DND-41 (cell line): Measurements from ENCODE around the gene ANKS1A.

Source experiments
- ATAC-seq: fragments of 200-7000 bp; cut with Tn5 transposase; 3 replicates; pipeline ENCODE4 v1.9.1; 2021; ENCODE audit warnings: low read depth; ENCODE audit not compliant: insufficient read depth
- DNase-seq: peaks from one replicate; pipeline ENCODE4 v3.0.0-alpha.2; 2020
- H2AFZ ChIP-seq: 2 replicates; pipeline ENCODE4 v1.6.0; 2012; ENCODE audit warnings: low read depth, low read length
- H3K27ac ChIP-seq: 2 replicates; pipeline ENCODE4 v1.5.1; 2012; ENCODE audit warnings: low read length, inconsistent platforms
- H3K27me3 ChIP-seq: fragments of 200-600 bp; sonication (generic); 2 replicates; pipeline ENCODE4 v1.6.0; 2012; ENCODE audit warnings: low read length, mild to moderate bottlenecking, inconsistent platforms; ENCODE audit not compliant: insufficient read depth, poor library complexity
- H3K36me3 ChIP-seq: 2 replicates; pipeline ENCODE4 v1.5.1; 2012; ENCODE audit warnings: low read length, inconsistent platforms; ENCODE audit not compliant: insufficient read depth
- H3K4me1 ChIP-seq: 2 replicates; pipeline ENCODE4 v1.5.1; 2012; ENCODE audit warnings: mild to moderate bottlenecking, low read length; ENCODE audit not compliant: insufficient read depth
- H3K4me2 ChIP-seq: 2 replicates; pipeline ENCODE4 v1.6.0; 2012; ENCODE audit warnings: mild to moderate bottlenecking, moderate library complexity, low read length, inconsistent platforms; ENCODE audit not compliant: insufficient read depth
- H3K4me3 ChIP-seq, 2 experiments: fragments of 200-600 bp in 1 of 2; shearing (Covaris generic) in 1 of 2; 2 replicates each; pipeline ENCODE4 v1.5.1; 2012 to 2016; ENCODE audit warnings: inconsistent platforms in 2 of 2, low read length in 2 of 2, mild to moderate bottlenecking in 2 of 2, low read depth in 1 of 2, moderate library complexity in 1 of 2
- H3K79me2 ChIP-seq: 2 replicates; pipeline ENCODE4 v1.6.0; 2012; ENCODE audit warnings: low read length, inconsistent platforms; ENCODE audit not compliant: insufficient read depth
- H3K9ac ChIP-seq: 2 replicates; pipeline ENCODE4 v1.6.0; 2012; ENCODE audit warnings: low read depth, mild to moderate bottlenecking, inconsistent platforms, low read length, moderate library complexity
- H3K9me3 ChIP-seq: 2 replicates; pipeline ENCODE4 v1.5.1; 2012; ENCODE audit warnings: low read length, moderate library complexity, mild to moderate bottlenecking, inconsistent platforms; ENCODE audit not compliant: insufficient read depth, severe bottlenecking
- H4K20me1 ChIP-seq: 2 replicates; pipeline ENCODE4 v1.6.0; 2012; ENCODE audit warnings: low read length; ENCODE audit not compliant: insufficient read depth
- CTCF ChIP-seq: IDR thresholded peaks from 2 replicates; pipeline ENCODE4 v1.5.1; 2012; ENCODE audit warnings: borderline replicate concordance, low read length, moderate library complexity, mild to moderate bottlenecking; ENCODE audit not compliant: poor library complexity, severe bottlenecking; ENCODE audit errors: extremely low read depth
- EZH2 ChIP-seq: IDR thresholded peaks from 3 replicates; pipeline ENCODE4 v1.6.1; 2012; ENCODE audit warnings: borderline replicate concordance, low read depth, mild to moderate bottlenecking, moderate library complexity, low read length, inconsistent platforms; ENCODE audit not compliant: severe bottlenecking

Gene ANKS1A

GRCh38 chr6:35038076-35038475, 149.0 kb downstream of the ANKS1A start:
- H3K4me3 ChIP-seq = no peak overlapping the region
- no peak for DNase-seq
- H3K9me3 ChIP-seq = no peaks in the 10 kb centered on the region
- no peaks in the 10 kb centered on the region for H4K20me1 ChIP-seq
- TF ChIP-seq CTCF (no peak), EZH2 (no peak)
- no peak overlapping the region for H3K27ac ChIP-seq
- peaks cover 7% of the 10 kb centered on the region; the same call in 1 of the 2 replicates for H3K36me3 ChIP-seq
- no peaks in the 10 kb centered on the region for H3K27me3 ChIP-seq
- no peak overlapping the region for H3K9ac ChIP-seq
- H3K4me1 ChIP-seq = no peaks in the 10 kb centered on the region
- no peak for ATAC-seq
- no peak overlapping the region for H3K4me2 ChIP-seq
- H2AFZ ChIP-seq = no peak overlapping the region
- no peaks in the 10 kb centered on the region for H3K79me2 ChIP-seq

DNA sequence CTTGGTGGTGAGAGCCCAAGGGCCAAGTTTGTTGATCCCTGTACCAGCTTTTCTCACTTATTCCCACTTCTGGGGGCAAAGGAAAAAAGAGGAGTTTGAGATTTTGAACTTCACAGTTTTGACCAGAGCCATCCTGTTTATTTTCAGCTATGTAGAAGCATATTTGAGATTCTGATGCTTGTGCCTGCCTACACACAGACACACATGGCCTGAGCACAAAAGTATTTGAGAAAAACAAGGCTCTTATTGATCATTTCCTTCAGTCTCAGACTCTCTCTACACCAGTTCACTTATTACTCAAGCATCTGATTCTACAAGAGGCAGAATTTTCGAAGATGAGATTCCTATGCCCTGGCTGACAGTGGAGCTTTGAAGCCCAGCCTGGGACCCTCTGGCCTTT, 151.3 kb downstream of the ANKS1A start:
- H3K27ac ChIP-seq = no peak overlapping the region
- TF ChIP-seq EZH2 (no peak), CTCF (no peak)
- H3K9me3 ChIP-seq = no peaks in the 10 kb centered on the region
- no peaks in the 10 kb centered on the region for H4K20me1 ChIP-seq
- DNase-seq = no peak
- no peak overlapping the region for H3K4me3 ChIP-seq
- peaks cover 16% of the 10 kb centered on the region for H3K4me1 ChIP-seq
- ATAC-seq = no peak
- no peak overlapping the region for H2AFZ ChIP-seq
- H3K4me2 ChIP-seq = no peak overlapping the region
- no peaks in the 10 kb centered on the region for H3K27me3 ChIP-seq
- H3K79me2 ChIP-seq = no peaks in the 10 kb centered on the region
- H3K9ac ChIP-seq = no peak overlapping the region
- H3K36me3 ChIP-seq = peaks cover 7% of the 10 kb centered on the region; the same call in 1 of the 2 replicates

GRCh38 chr6:35041086-35041861, 152.2 kb downstream of the ANKS1A start:
- H3K79me2 ChIP-seq = no peaks in the 10 kb centered on the region
- H3K27ac ChIP-seq = no peak overlapping the region
- peaks cover 25% of the 10 kb centered on the region for H3K4me1 ChIP-seq
- peaks cover 7% of the 10 kb centered on the region; the same call in 1 of the 2 replicates for H3K36me3 ChIP-seq
- H4K20me1 ChIP-seq = no peaks in the 10 kb centered on the region
- H3K4me3 ChIP-seq = no peak overlapping the region
- H2AFZ ChIP-seq = no peak overlapping the region
- no peaks in the 10 kb centered on the region for H3K9me3 ChIP-seq
- DNase-seq (no peak), ATAC-seq (no peak)
- H3K9ac ChIP-seq = no peak overlapping the region
- no peaks in the 10 kb centered on the region for H3K27me3 ChIP-seq
- TF ChIP-seq EZH2 (no peak), CTCF (no peak)
- H3K4me2 ChIP-seq = no peak overlapping the region
